Activated naive CD4-positive, alpha-beta T cell treated with anti-CD3 and anti-CD28 coated beads, Interleukin-2, amount 10 ng/mL, durations not matched to agents 7 days and 5 days (primary cell): ENCODE data around the gene EDNRA.
"Not testable (repeated sequence)": the region's sequence is repeated elsewhere in the genome, so short reads cannot be mapped to it uniquely, and the experiment has no call there.

Experiments used
- CTCF ChIA-PET: fragments of 350-600 bp; sonication (Branson Sonifier 250); formaldehyde crosslinking; loops from one replicate; lab custom pipeline; 2021; ENCODE audit warnings: antibody characterized with exemption; lab: Charles Lee
- DNase-seq: peaks from one replicate; pipeline ENCODE4 v3.0.0-alpha.2; 2020
- H3K27ac Mint-ChIP-seq: one replicate; pipeline ENCODE4 v1.8.0; 2021; ENCODE audit warnings: mild to moderate bottlenecking, moderate library complexity, mixed read lengths
- H3K27me3 Mint-ChIP-seq: one replicate; pipeline ENCODE4 v1.8.0; 2021; ENCODE audit warnings: mild to moderate bottlenecking, mixed read lengths
- H3K36me3 Mint-ChIP-seq: one replicate; pipeline ENCODE4 v1.8.0; 2021; ENCODE audit warnings: mixed read lengths
- H3K4me1 Mint-ChIP-seq: one replicate; pipeline ENCODE4 v1.8.0; 2021; ENCODE audit warnings: mixed read lengths
- H3K4me3 Mint-ChIP-seq: one replicate; pipeline ENCODE4 v1.8.0; 2021; ENCODE audit warnings: mild to moderate bottlenecking, moderate library complexity, mixed read lengths
- H3K9me3 Mint-ChIP-seq: one replicate; pipeline ENCODE4 v1.8.0; 2021; ENCODE audit warnings: mixed read lengths

EDNRA gene

DNA sequence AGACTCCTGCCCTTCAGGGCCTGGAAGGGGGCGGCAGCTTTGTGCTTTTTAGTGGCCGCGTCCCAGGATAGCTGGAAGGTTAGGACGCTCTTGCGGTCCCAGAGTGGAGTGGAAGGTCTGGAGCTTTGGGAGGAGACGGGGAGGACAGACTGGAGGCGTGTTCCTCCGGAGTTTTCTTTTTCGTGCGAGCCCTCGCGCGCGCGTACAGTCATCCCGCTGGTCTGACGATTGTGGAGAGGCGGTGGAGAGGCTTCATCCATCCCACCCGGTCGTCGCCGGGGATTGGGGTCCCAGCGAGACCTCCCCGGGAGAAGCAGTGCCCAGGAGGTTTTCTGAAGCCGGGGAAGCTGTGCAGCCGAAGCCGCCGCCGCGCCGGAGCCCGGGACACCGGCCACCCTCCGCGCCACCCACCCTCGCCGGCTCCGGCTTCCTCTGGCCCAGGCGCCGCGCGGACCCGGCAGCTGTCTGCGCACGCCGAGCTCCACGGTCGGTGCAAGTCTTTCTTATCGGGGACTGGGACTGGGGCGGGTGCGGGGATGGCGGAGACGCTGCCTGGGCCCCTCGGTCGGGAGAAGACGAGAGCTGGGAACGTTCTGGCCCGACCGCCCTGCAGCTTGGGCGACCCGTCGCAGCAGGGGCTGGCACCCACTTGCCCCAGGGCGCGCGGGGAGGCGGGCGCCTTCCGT is at the start of gene EDNRA:
TSS of gene EDNRA (plus strand) at position 207 of the 686 bp plus-strand sequence. CDS start 4,585 bp downstream, outside the sequence.
- Mint-ChIP-seq H3K27ac (no peak within 1 kb of the TSS), H3K4me1 (no peaks in the 10 kb centered on the region), H3K27me3 (peaks cover 28% of the 10 kb centered on the region), H3K36me3 (no peaks in the 10 kb centered on the region), H3K4me3 (no peak within 1 kb of the TSS), H3K9me3 (no peaks in the 10 kb centered on the region)
- DNase-seq: no peak
- CTCF ChIA-PET: no interaction called here

DNA sequence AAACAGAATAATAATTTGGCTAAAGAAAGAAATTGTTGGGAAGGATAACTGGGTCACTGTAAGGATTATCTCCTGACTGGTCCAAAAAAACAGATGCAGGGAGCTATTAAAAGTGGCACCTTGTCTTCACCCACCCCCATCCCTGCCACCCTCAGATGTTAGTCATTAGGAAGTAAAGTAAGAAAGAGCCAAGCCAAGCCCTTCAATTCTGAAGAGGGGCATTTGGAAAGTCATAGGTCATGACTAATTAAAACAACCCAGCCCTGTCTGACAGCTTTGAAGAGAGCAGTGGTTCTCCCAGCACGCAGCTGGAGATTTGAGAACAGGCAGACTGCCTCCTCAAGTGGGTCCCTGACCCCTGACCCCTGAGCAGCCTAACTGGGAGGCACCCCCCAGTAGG is 46.5 kb upstream of the EDNRA start:
- H3K4me3 Mint-ChIP-seq, H3K36me3 Mint-ChIP-seq, DNase-seq, H3K4me1 Mint-ChIP-seq, CTCF ChIA-PET, H3K9me3 Mint-ChIP-seq, H3K27me3 Mint-ChIP-seq, H3K27ac Mint-ChIP-seq: not testable (repeated sequence)

DNA sequence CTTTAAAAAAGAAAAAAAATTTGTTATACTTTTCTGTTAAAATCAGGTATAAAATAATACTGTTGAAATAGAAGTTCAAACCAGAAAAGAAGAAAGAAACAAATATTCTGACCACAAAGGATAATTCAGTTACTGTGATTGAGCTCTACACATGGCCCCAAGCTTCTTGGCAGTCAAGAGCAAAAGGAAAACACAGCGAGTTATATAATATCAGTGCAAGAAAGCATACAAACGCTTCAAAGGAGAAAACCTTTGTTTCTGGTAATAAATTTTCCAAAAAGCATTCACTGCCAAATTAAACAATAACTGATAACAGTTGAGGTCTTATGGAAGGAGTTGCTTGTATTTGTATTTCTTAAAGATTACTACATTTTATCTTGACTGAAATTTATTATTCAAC is 40.5 kb upstream of the EDNRA start:
- no peak for DNase-seq
- H3K4me3 Mint-ChIP-seq: no peak overlapping the region
- H3K9me3 Mint-ChIP-seq: no peaks in the 10 kb centered on the region
- no peaks in the 10 kb centered on the region for H3K4me1 Mint-ChIP-seq
- CTCF ChIA-PET: no interaction called here
- H3K36me3 Mint-ChIP-seq: no peaks in the 10 kb centered on the region
- no peak overlapping the region for H3K27ac Mint-ChIP-seq
- no peaks in the 10 kb centered on the region for H3K27me3 Mint-ChIP-seq

- H3K4me1 Mint-ChIP-seq: no peaks in the 10 kb centered on the region
- H3K27ac Mint-ChIP-seq: no peak overlapping the region
- H3K27me3 Mint-ChIP-seq: no peaks in the 10 kb centered on the region
- no peak overlapping the region for H3K4me3 Mint-ChIP-seq
- CTCF ChIA-PET: no interaction called here
- no peaks in the 10 kb centered on the region for H3K36me3 Mint-ChIP-seq
- no peaks in the 10 kb centered on the region for H3K9me3 Mint-ChIP-seq
- no peak for DNase-seq
Observed at GRCh38 chr4:147447786-147448185, 33.1 kb upstream of the EDNRA start.

GRCh38 chr4:147453561-147454141 is 27.2 kb upstream of the EDNRA start:
- Mint-ChIP-seq H3K4me3 (no peak overlapping the region), H3K36me3 (no peaks in the 10 kb centered on the region), H3K27ac (no peak overlapping the region), H3K9me3 (no peaks in the 10 kb centered on the region), H3K27me3 (no peaks in the 10 kb centered on the region), H3K4me1 (no peaks in the 10 kb centered on the region)
- DNase-seq: no peak
- CTCF ChIA-PET: no interaction called here

- Mint-ChIP-seq H3K4me1 (no peaks in the 10 kb centered on the region), H3K27me3 (no peaks in the 10 kb centered on the region), H3K36me3 (no peaks in the 10 kb centered on the region), H3K4me3 (no peak overlapping the region), H3K9me3 (no peaks in the 10 kb centered on the region), H3K27ac (no peak overlapping the region)
- CTCF ChIA-PET: no interaction called here
- no peak for DNase-seq
Observed at GRCh38 chr4:147456706-147457105, 24.2 kb upstream of the EDNRA start.

DNA sequence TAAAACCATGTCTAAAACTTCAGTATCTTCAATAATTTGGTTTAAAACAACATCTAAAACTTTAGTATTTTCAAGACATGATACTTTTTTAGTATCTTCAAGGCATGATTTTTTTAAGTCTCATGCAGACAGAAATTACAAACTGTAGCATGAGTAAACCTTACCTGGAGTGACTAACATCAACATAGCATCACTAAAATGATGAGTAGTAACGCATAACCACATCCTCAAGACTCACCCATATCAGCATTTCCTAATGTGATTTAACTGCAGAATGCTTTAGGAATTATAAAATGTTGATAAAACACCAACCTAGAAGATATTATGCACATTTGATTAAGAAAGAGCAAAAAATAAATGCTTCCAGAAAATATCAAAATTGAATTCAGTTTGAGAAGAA is 19.7 kb upstream of the EDNRA start:
- CTCF ChIA-PET: no interaction called here
- DNase-seq: no peak
- Mint-ChIP-seq H3K9me3 (no peaks in the 10 kb centered on the region), H3K27ac (no peak overlapping the region), H3K4me3 (no peak overlapping the region), H3K36me3 (no peaks in the 10 kb centered on the region), H3K27me3 (no peaks in the 10 kb centered on the region), H3K4me1 (no peaks in the 10 kb centered on the region)

DNA sequence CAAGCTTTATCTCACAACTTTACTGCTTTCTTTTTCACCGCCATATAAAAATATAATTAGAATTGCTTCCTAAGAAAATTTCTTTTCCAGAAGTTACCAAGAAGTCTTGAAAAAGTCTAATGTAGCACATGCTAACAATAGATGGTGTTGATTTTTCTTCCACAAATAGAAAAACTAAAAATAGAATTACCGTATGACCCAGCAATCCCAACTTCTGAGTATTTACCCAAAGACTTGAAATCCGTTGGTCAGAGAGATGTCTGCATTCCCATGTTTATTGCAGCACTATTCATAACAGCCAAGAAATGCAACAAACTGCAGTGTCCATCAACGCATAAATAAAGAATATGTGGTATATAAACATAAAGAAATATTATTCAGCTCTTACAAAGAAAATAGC is 17.8 kb upstream of the EDNRA start:
- CTCF ChIA-PET: no interaction called here
- Mint-ChIP-seq H3K27ac (no peak overlapping the region), H3K9me3 (no peaks in the 10 kb centered on the region), H3K27me3 (no peaks in the 10 kb centered on the region), H3K4me1 (no peaks in the 10 kb centered on the region), H3K36me3 (no peaks in the 10 kb centered on the region), H3K4me3 (no peak overlapping the region)
- no peak for DNase-seq

DNA sequence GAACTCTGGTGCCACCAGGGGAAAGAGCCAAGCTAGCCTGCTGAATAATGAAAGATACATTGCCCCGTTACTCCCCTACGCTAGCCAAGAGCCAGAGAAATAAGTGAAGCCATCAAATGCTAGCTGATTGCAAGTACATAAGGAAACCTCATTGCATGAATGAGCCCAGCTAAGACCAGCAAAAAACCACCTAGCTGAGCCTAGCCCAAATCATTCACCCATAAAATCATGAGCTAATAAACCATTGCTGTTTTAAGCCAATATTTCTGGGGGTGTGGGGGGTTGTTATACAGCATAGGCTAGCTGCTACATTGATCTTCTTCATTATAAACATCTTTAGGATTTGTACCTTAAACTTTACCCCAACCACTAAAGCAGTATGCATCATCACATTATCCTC is 15.4 kb upstream of the EDNRA start:
- Mint-ChIP-seq H3K4me1 (no peaks in the 10 kb centered on the region), H3K27me3 (no peaks in the 10 kb centered on the region), H3K4me3 (no peak overlapping the region), H3K27ac (no peak overlapping the region), H3K9me3 (peaks cover 4% of the 10 kb centered on the region), H3K36me3 (no peaks in the 10 kb centered on the region)
- no peak for DNase-seq
- CTCF ChIA-PET: no interaction called here

- no peak for DNase-seq
- no peaks in the 10 kb centered on the region for H3K36me3 Mint-ChIP-seq
- H3K9me3 Mint-ChIP-seq: no peaks in the 10 kb centered on the region
- no peak overlapping the region for H3K4me3 Mint-ChIP-seq
- H3K27me3 Mint-ChIP-seq: peaks cover 24% of the 10 kb centered on the region
- no peak overlapping the region for H3K27ac Mint-ChIP-seq
- no peaks in the 10 kb centered on the region for H3K4me1 Mint-ChIP-seq
- CTCF ChIA-PET: no interaction called here
Observed at GRCh38 chr4:147477439-147477838, 3.5 kb upstream of the EDNRA start.

GRCh38 chr4:147479376-147479775 is 1.5 kb upstream of the EDNRA start:
- DNase-seq: no peak
- peaks cover 28% of the 10 kb centered on the region for H3K27me3 Mint-ChIP-seq
- CTCF ChIA-PET: no interaction called here
- no peaks in the 10 kb centered on the region for H3K9me3 Mint-ChIP-seq
- no peaks in the 10 kb centered on the region for H3K36me3 Mint-ChIP-seq
- no peak overlapping the region for H3K4me3 Mint-ChIP-seq
- no peak overlapping the region for H3K27ac Mint-ChIP-seq
- no peaks in the 10 kb centered on the region for H3K4me1 Mint-ChIP-seq

DNA sequence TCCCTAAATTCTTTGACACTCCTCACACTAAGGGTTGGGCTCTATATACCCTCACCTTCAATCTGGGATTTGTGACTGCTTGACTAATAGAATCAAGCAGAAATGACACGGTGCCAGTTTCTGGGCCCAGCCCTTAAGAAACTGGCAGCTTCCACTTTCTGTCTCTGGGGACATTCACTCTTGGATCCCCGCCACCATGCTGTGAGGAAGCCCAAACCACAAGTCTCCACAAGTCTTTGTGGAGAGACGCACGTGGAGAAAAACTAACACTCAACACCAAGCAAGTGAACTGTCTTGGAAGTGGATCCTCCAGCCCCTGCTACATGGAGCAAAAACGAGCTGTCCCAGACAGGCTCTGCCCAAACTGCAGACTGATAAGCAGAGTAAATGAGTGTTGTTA is 1.1 kb upstream of the EDNRA start:
- peaks cover 28% of the 10 kb centered on the region for H3K27me3 Mint-ChIP-seq
- no peaks in the 10 kb centered on the region for H3K4me1 Mint-ChIP-seq
- CTCF ChIA-PET: no interaction called here
- H3K4me3 Mint-ChIP-seq: no peak overlapping the region
- no peaks in the 10 kb centered on the region for H3K9me3 Mint-ChIP-seq
- no peak overlapping the region for H3K27ac Mint-ChIP-seq
- no peak for DNase-seq
- no peaks in the 10 kb centered on the region for H3K36me3 Mint-ChIP-seq

DNA sequence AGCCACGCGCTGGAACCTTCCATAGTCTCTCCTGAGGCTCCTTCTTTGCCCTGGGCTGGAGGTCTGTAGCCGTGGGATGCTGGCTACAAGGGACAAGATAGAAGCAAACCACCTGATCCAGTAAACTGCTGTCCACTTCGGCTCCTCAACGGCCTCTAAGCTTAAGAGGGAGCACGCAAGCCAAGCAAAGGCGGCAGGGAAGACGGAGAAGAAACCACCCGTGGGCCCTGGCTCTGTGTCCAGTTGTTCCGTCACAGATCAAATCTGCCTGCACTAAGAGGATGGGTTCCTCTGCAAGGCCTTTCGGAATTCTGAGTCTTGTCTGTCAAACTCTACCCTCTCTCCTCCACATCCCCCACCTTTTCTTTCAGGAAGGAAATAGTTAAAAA is 401 bp upstream of the EDNRA start:
- H3K36me3 Mint-ChIP-seq: no peaks in the 10 kb centered on the region
- no peak overlapping the region for H3K4me3 Mint-ChIP-seq
- H3K27ac Mint-ChIP-seq: no peak overlapping the region
- CTCF ChIA-PET: no interaction called here
- DNase-seq: no peak
- no peaks in the 10 kb centered on the region for H3K9me3 Mint-ChIP-seq
- H3K27me3 Mint-ChIP-seq: peaks cover 28% of the 10 kb centered on the region
- H3K4me1 Mint-ChIP-seq: no peaks in the 10 kb centered on the region

DNA sequence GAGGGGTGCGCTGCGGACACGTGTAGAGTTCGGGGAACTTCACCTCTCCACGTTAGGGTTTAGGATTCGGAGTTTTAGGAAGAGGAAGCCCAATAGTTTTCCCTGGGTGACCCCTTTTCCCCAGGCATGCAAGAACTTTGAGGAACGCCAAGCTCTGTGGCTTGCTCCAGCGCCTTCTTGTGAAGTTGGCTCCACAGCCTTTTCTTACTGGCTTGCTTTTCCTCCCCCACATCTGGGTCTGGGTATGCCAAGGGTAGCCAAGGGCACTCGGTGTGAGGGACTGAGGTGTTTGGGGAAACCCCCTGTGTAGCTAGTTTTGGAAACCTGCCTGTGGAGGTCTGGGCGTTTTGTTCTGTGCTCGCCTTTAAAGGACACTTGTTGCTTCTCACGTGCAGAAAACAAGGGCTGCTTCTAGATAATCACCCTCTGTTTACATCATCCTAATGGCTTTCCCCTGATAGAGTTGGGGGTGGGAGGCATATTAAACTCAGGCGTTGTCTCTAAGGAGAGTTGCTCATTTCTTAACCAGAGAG is 746 bp downstream of the EDNRA start:
- Mint-ChIP-seq H3K36me3 (no peaks in the 10 kb centered on the region), H3K9me3 (no peaks in the 10 kb centered on the region), H3K27ac (no peak overlapping the region), H3K4me3 (no peak overlapping the region), H3K4me1 (no peaks in the 10 kb centered on the region), H3K27me3 (peaks cover 28% of the 10 kb centered on the region)
- CTCF ChIA-PET: no interaction called here
- no peak for DNase-seq

DNA sequence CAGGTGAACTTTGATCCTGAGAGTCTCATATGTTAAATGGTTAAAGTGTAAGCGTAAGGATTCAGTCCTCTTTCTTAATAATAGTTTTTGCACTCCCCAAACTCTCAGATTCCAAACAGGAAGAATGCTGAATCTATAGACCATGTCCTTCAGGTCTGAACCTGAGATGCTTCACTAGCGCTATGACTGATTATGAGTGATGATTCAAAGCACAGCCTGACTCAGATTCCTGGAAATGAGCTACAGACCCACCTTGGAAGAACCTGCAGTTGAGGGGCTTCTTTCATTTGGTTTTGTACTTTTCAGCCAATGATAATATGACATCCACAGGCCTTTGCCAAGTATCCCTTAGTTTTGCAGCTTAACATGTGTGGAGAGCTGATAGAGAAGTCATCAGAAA is 1.4 kb downstream of the EDNRA start:
- H3K27ac Mint-ChIP-seq: no peak overlapping the region
- CTCF ChIA-PET: no interaction called here
- DNase-seq: no peak
- H3K4me3 Mint-ChIP-seq: no peak overlapping the region
- no peaks in the 10 kb centered on the region for H3K9me3 Mint-ChIP-seq
- peaks cover 28% of the 10 kb centered on the region for H3K27me3 Mint-ChIP-seq
- H3K4me1 Mint-ChIP-seq: no peaks in the 10 kb centered on the region
- H3K36me3 Mint-ChIP-seq: no peaks in the 10 kb centered on the region
